ENCODE measurements around the gene EEPD1.
A peak's percentile ranks its signal among the peaks of the same experiment; 100 is the strongest.

The EEPD1 gene

GRCh38 chr7:36128448-36129047, 24.5 kb upstream of the EEPD1 start:
- Histone ChIP-seq H4K20me1 (ENCODE audit: insufficient read depth, low read length) (no peaks in the 10 kb centered on the region), H3K79me2 (ENCODE audit: low read length) (no peaks in the 10 kb centered on the region), H3K9me3 (ENCODE audit: insufficient read depth, low read length) (no peaks in the 10 kb centered on the region), H3K36me3 (replicated peaks; ENCODE audit: low read depth, low read length) (no peaks in the 10 kb centered on the region), H3K4me1 (ENCODE audit: low read length) (no peaks in the 10 kb centered on the region), H2AFZ (ENCODE audit: low read depth, low read length) (no peak overlapping the region), H3K27me3 (ENCODE audit: low read depth, low read length) (no peaks in the 10 kb centered on the region; the same call in none of the 2 replicates), H3K4me2 (ENCODE audit: low read length) (no peak overlapping the region), H3K27ac (ENCODE audit: low read length) (no peak overlapping the region), H3K9ac (ENCODE audit: low read length) (no peak overlapping the region), H3K4me3 (ENCODE audit: low read length) (no peak overlapping the region)
- TF ChIP-seq EZH2phosphoT487 (IDR thresholded peaks at IDR 0.05; ENCODE audit: low read depth) (no peak), CTCF (IDR thresholded peaks at IDR 0.05; ENCODE audit: low read depth, low read length) (peak; percentile 48)

GRCh38 chr7:36129048-36129534, 24.0 kb upstream of the EEPD1 start:
- H3K4me1 ChIP-seq (ENCODE audit: low read length) = no peaks in the 10 kb centered on the region
- H3K4me3 ChIP-seq (ENCODE audit: low read length) = no peak overlapping the region
- no peaks in the 10 kb centered on the region; the same call in none of the 2 replicates for H3K27me3 ChIP-seq (ENCODE audit: low read depth, low read length)
- H3K9ac ChIP-seq (ENCODE audit: low read length) = no peak overlapping the region
- H3K4me2 ChIP-seq (ENCODE audit: low read length) = no peak overlapping the region
- H4K20me1 ChIP-seq (ENCODE audit: insufficient read depth, low read length) = no peaks in the 10 kb centered on the region
- H3K9me3 ChIP-seq (ENCODE audit: insufficient read depth, low read length) = no peaks in the 10 kb centered on the region
- H3K36me3 ChIP-seq (replicated peaks; ENCODE audit: low read depth, low read length) = no peaks in the 10 kb centered on the region
- no peak overlapping the region for H2AFZ ChIP-seq (ENCODE audit: low read depth, low read length)
- no peaks in the 10 kb centered on the region for H3K79me2 ChIP-seq (ENCODE audit: low read length)
- TF ChIP-seq EZH2phosphoT487 (IDR thresholded peaks at IDR 0.05; ENCODE audit: low read depth) (no peak), CTCF (IDR thresholded peaks at IDR 0.05; ENCODE audit: low read depth, low read length) (no peak)
- no peak overlapping the region for H3K27ac ChIP-seq (ENCODE audit: low read length)

- H3K36me3 ChIP-seq (replicated peaks; ENCODE audit: low read depth, low read length) = no peaks in the 10 kb centered on the region
- no peaks in the 10 kb centered on the region; the same call in none of the 2 replicates for H3K27me3 ChIP-seq (ENCODE audit: low read depth, low read length)
- no peak overlapping the region for H3K4me2 ChIP-seq (ENCODE audit: low read length)
- H2AFZ ChIP-seq (ENCODE audit: low read depth, low read length) = no peak overlapping the region
- no peaks in the 10 kb centered on the region for H4K20me1 ChIP-seq (ENCODE audit: insufficient read depth, low read length)
- H3K9ac ChIP-seq (ENCODE audit: low read length) = no peak overlapping the region
- no peaks in the 10 kb centered on the region for H3K9me3 ChIP-seq (ENCODE audit: insufficient read depth, low read length)
- TF ChIP-seq EZH2phosphoT487 (IDR thresholded peaks at IDR 0.05; ENCODE audit: low read depth) (no peak), CTCF (IDR thresholded peaks at IDR 0.05; ENCODE audit: low read depth, low read length) (no peak)
- no peak overlapping the region for H3K4me3 ChIP-seq (ENCODE audit: low read length)
- H3K27ac ChIP-seq (ENCODE audit: low read length) = no peak overlapping the region
- no peaks in the 10 kb centered on the region for H3K4me1 ChIP-seq (ENCODE audit: low read length)
- H3K79me2 ChIP-seq (ENCODE audit: low read length) = no peaks in the 10 kb centered on the region
Measured at GRCh38 chr7:36130236-36130945, 22.7 kb upstream of the EEPD1 start.

GRCh38 chr7:36131026-36131425, 22.0 kb upstream of the EEPD1 start:
- no peak overlapping the region for H2AFZ ChIP-seq (ENCODE audit: low read depth, low read length)
- H3K4me2 ChIP-seq (ENCODE audit: low read length) = no peak overlapping the region
- no peak overlapping the region for H3K27ac ChIP-seq (ENCODE audit: low read length)
- no peaks in the 10 kb centered on the region; the same call in none of the 2 replicates for H3K27me3 ChIP-seq (ENCODE audit: low read depth, low read length)
- no peaks in the 10 kb centered on the region for H3K9me3 ChIP-seq (ENCODE audit: insufficient read depth, low read length)
- no peak overlapping the region for H3K4me3 ChIP-seq (ENCODE audit: low read length)
- no peaks in the 10 kb centered on the region for H3K4me1 ChIP-seq (ENCODE audit: low read length)
- TF ChIP-seq EZH2phosphoT487 (IDR thresholded peaks at IDR 0.05; ENCODE audit: low read depth) (no peak), CTCF (IDR thresholded peaks at IDR 0.05; ENCODE audit: low read depth, low read length) (no peak)
- no peaks in the 10 kb centered on the region for H3K36me3 ChIP-seq (replicated peaks; ENCODE audit: low read depth, low read length)
- no peaks in the 10 kb centered on the region for H4K20me1 ChIP-seq (ENCODE audit: insufficient read depth, low read length)
- no peaks in the 10 kb centered on the region for H3K79me2 ChIP-seq (ENCODE audit: low read length)
- H3K9ac ChIP-seq (ENCODE audit: low read length) = no peak overlapping the region

Measured in OCI-LY3 (cell line).